Mesenchymal stem cell (in vitro differentiated cells and primary cell): Measurements from ENCODE around the gene GABBR2.

Source experiments
- DNase-seq: peaks from one replicate; pipeline ENCODE4 v3.0.0-alpha.2; 2013
- H2AFZ ChIP-seq: one replicate; pipeline ENCODE4 v1.6.1; 2013; ENCODE audit warnings: low read depth, mild to moderate bottlenecking, control low read depth, inconsistent platforms, low read length, moderate library complexity
- H2AK5ac ChIP-seq: 2 replicates; pipeline ENCODE4 v1.6.1; 2013; ENCODE audit warnings: low read length, moderate library complexity, mild to moderate bottlenecking, inconsistent platforms; ENCODE audit not compliant: severe bottlenecking
- H2BK120ac ChIP-seq: one replicate; pipeline ENCODE4 v1.6.1; 2013; ENCODE audit warnings: low read depth, mild to moderate bottlenecking, inconsistent platforms, low read length, moderate library complexity
- H2BK12ac ChIP-seq, 2 experiments: one replicate each; pipeline ENCODE4 v1.6.1; 2013; ENCODE audit warnings: inconsistent platforms in 2 of 2, low read length in 2 of 2, mild to moderate bottlenecking in 2 of 2, moderate library complexity in 2 of 2, control low read depth in 1 of 2
- H2BK15ac ChIP-seq: one replicate; pipeline ENCODE4 v1.6.1; 2013; ENCODE audit warnings: mild to moderate bottlenecking, low read depth, inconsistent platforms; ENCODE audit not compliant: poor library complexity, severe bottlenecking
- H2BK5ac ChIP-seq: 2 replicates; pipeline ENCODE4 v1.6.1; 2013; ENCODE audit warnings: low read depth, mild to moderate bottlenecking, low read length, control low read depth, inconsistent platforms; ENCODE audit not compliant: poor library complexity, severe bottlenecking
- H3K14ac ChIP-seq, 2 experiments: one replicate each; pipeline ENCODE4 v1.6.1; 2013; ENCODE audit warnings: inconsistent platforms in 2 of 2, low read length in 2 of 2, control low read depth in 1 of 2, mild to moderate bottlenecking in 1 of 2, moderate library complexity in 1 of 2
- H3K18ac ChIP-seq, 2 experiments: one replicate each; pipeline ENCODE4 v1.6.1; 2013; ENCODE audit warnings: inconsistent platforms in 2 of 2, low read length in 2 of 2, control low read depth in 1 of 2, low read depth in 1 of 2, mild to moderate bottlenecking in 1 of 2
- H3K23ac ChIP-seq, 2 experiments: one replicate each; pipeline ENCODE4 v1.6.1; 2013; ENCODE audit warnings: inconsistent platforms in 2 of 2, low read length in 2 of 2, mild to moderate bottlenecking in 2 of 2, moderate library complexity in 2 of 2, control low read depth in 1 of 2
- H3K27ac ChIP-seq: 2 replicates; pipeline ENCODE4 v1.5.1; 2013; ENCODE audit warnings: mild to moderate bottlenecking, moderate library complexity, low read length, control low read depth, inconsistent platforms; ENCODE audit not compliant: poor library complexity, severe bottlenecking
- H3K27me3 ChIP-seq, 2 experiments: 2 replicates each; pipeline versions ENCODE4 v1.6.1 to v1.7.0; 2013; ENCODE audit warnings: low read length in 2 of 2, mild to moderate bottlenecking in 2 of 2, moderate library complexity in 2 of 2, control low read depth in 1 of 2, inconsistent platforms in 1 of 2; ENCODE audit not compliant: control insufficient read depth in 1 of 2, insufficient read depth in 1 of 2
- H3K36me3 ChIP-seq, 2 experiments: 2 replicates each; pipeline versions ENCODE4 v1.6.1 to v1.7.0; 2013; ENCODE audit warnings: low read length in 2 of 2, control low read depth in 1 of 2, inconsistent platforms in 1 of 2, low read depth in 1 of 2, mild to moderate bottlenecking in 1 of 2; ENCODE audit not compliant: insufficient read depth in 2 of 2, control insufficient read depth in 1 of 2
- H3K4ac ChIP-seq, 2 experiments: one replicate each; pipeline ENCODE4 v1.6.1; 2013; ENCODE audit warnings: inconsistent platforms in 2 of 2, low read length in 2 of 2, mild to moderate bottlenecking in 2 of 2, moderate library complexity in 2 of 2, control low read depth in 1 of 2, low read depth in 1 of 2
- H3K4me1 ChIP-seq: 2 replicates; pipeline ENCODE4 v1.6.1; 2013; ENCODE audit warnings: low read depth, low read length, control low read depth; ENCODE audit not compliant: control insufficient read depth, insufficient read depth
- H3K4me2 ChIP-seq: 2 replicates; pipeline ENCODE4 v1.6.1; 2013; ENCODE audit warnings: low read length, mild to moderate bottlenecking, inconsistent platforms; ENCODE audit not compliant: poor library complexity, severe bottlenecking
- H3K4me3 ChIP-seq, 2 experiments: 2 replicates each; pipeline versions ENCODE4 v1.5.1 to v1.7.0; 2013; ENCODE audit warnings: low read length in 2 of 2, mild to moderate bottlenecking in 2 of 2, control low read depth in 1 of 2, low read depth in 1 of 2; ENCODE audit not compliant: insufficient read depth in 1 of 2
- H3K79me1 ChIP-seq: replicated peaks from 2 replicates; pipeline ENCODE4 v1.6.1; 2013; ENCODE audit warnings: mild to moderate bottlenecking, control low read depth, low read length, inconsistent platforms; ENCODE audit not compliant: poor library complexity, severe bottlenecking
- H3K9ac ChIP-seq: 2 replicates; pipeline ENCODE4 v1.7.0; 2013; ENCODE audit warnings: mild to moderate bottlenecking, low read length, moderate library complexity
- H3K9me3 ChIP-seq: 2 replicates; pipeline ENCODE4 v1.7.0; 2013; ENCODE audit warnings: mild to moderate bottlenecking, low read length; ENCODE audit not compliant: control insufficient read depth
- H4K8ac ChIP-seq: one replicate; pipeline ENCODE4 v1.6.1; 2013; ENCODE audit warnings: inconsistent platforms, mild to moderate bottlenecking, low read length, moderate library complexity
- H4K91ac ChIP-seq: one replicate; pipeline ENCODE4 v1.6.1; 2013; ENCODE audit warnings: mild to moderate bottlenecking, low read length, inconsistent platforms
- WGBS: methylation state at CpG from one replicate; pipeline ENCODE4 v1.1.7; 2013; ENCODE audit warnings: mixed read lengths; 5-methylcytosine and 5-hydroxymethylcytosine counted together

Gene GABBR2

DNA sequence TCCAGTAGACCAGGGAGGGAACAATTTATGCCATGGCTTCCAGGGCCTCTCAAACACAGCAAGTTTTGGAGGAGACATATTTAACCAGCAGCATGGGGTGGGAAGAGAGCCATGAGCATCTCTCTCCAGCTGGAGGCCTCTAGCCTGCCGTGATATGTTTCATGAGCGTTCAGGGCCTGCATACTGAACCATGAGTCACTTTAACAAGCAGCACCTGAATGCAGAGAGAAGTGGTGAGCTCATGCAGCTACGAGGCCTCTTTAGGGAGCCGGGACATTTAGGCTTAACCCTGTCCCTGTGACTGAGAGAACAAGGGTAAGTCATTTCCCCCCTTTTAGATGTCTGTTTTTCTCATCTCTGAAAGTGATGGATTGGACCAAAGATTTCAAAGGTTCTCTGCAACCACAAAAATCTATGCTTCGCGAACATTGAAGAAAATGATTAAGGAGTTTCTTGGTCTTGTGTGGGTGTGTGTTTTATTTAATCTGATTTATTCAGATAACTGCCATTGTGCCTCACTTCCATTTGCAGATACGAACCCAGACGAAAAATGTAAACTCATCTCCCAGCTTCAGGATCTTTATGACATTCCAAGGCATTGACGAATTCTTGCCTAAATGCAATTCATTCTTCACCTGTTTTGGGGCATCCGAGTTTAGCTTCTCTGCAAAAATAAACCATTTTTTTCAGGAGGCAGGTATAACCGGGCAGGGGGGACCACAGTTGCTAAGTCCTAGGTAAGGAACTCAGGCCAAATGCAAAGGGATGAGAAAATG lies 157.0 kb downstream of the GABBR2 start:
- Histone ChIP-seq H3K4me1 (peaks cover 2% of the 10 kb centered on the region), H3K4me2 (no peak overlapping the region), H3K23ac (peak overlapping the region in 1 of 2 experiments; percentile 89), H3K14ac (peak overlapping the region in 1 of 2 experiments; percentile 59), H3K79me1 (no peaks in the 10 kb centered on the region), H3K4ac (no peak overlapping the region), H3K9ac (no peak overlapping the region), H2BK5ac (no peak overlapping the region), H4K91ac (no peak overlapping the region), H3K27me3 (peaks cover 0 to 20% of the 10 kb centered on the region in 2 experiments), H2BK12ac (no peak overlapping the region), H3K18ac (peak overlapping the region in 1 of 2 experiments; percentile 38), H2BK15ac (no peak overlapping the region), H2BK120ac (no peak overlapping the region), H3K9me3 (no peaks in the 10 kb centered on the region), H3K27ac (no peak overlapping the region), H2AFZ (peak overlapping the region; percentile 11), H4K8ac (no peak overlapping the region), H2AK5ac (no peak overlapping the region), H3K4me3 (no peak overlapping the region), H3K36me3 (no peaks in the 10 kb centered on the region)
- DNase-seq = peak; percentile 20
- WGBS = 64% methylated on average over 11 of the region's 11 CpGs

DNA sequence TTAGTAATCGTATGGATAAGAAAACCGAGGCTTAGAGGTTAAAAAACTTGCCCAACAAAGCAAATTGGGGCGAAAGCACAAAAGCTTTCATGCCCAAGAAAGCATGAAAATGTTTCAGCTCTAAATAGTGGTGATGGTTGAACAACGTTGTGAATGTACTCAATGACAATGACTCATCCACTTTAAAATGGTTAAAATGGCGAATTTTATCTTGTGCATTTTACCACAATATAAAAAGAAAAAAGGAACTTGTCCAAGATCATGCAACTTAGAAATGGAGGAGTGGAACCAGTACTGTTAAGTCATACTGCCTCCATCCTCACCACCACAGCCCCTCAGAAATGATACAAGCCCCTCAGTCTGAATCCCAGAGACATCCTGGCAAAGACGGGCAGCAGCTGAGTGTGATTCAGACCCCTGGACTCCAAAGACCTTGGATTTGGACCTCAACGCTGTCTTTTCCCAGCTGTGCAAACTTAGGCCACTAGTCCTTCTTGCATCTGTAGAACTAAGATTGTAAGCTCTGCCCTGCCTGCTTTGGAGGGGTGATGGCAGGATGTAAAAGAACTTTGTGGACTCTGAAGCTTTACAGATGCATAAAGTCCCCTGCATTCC lies 158.4 kb downstream of the GABBR2 start:
- Histone ChIP-seq H3K4me3 (no peak overlapping the region), H3K36me3 (no peaks in the 10 kb centered on the region), H3K27me3 (peaks cover 0 to 16% of the 10 kb centered on the region in 2 experiments), H3K23ac (no peak overlapping the region), H2AK5ac (no peak overlapping the region), H2BK120ac (no peak overlapping the region), H2BK15ac (no peak overlapping the region), H3K4ac (no peak overlapping the region), H3K79me1 (no peaks in the 10 kb centered on the region), H2BK12ac (no peak overlapping the region), H3K18ac (no peak overlapping the region), H4K91ac (no peak overlapping the region), H3K9me3 (no peaks in the 10 kb centered on the region), H3K27ac (no peak overlapping the region), H3K9ac (no peak overlapping the region), H4K8ac (no peak overlapping the region), H3K4me2 (no peak overlapping the region), H2BK5ac (no peak overlapping the region), H3K14ac (no peak overlapping the region), H3K4me1 (peaks cover 2% of the 10 kb centered on the region), H2AFZ (no peak overlapping the region)
- peak; percentile 3 for DNase-seq
- 71% methylated on average over 7 of the region's 7 CpGs for whole genome bisulfite sequencing

DNA sequence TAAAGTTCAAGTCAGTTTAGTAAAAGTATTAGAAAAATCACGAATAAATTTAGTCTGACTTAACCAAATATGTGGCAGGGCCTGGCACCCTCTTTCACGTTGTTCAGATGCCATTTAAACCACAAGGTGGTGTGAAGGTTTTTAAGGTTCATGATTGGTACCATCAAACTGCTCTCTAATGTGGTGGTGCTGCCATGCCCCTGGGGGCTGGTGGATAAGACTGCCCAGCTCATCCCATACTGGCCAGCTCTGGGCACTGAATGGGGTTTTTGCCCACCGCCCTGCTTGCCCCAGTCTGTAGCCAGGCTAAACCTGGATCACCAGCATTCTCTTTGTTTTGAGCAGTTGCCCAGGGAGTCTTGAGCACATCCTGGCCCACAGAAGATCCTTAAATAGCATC lies 159.3 kb downstream of the GABBR2 start:
- Histone ChIP-seq H4K91ac (no peak overlapping the region), H2BK120ac (no peak overlapping the region), H3K18ac (no peak overlapping the region), H3K4me3 (no peak overlapping the region), H3K4me2 (no peak overlapping the region), H2AK5ac (no peak overlapping the region), H3K9ac (no peak overlapping the region), H3K14ac (no peak overlapping the region), H3K9me3 (no peaks in the 10 kb centered on the region), H2BK12ac (no peak overlapping the region), H3K4me1 (peaks cover 2% of the 10 kb centered on the region), H2AFZ (no peak overlapping the region), H2BK5ac (no peak overlapping the region), H3K79me1 (no peaks in the 10 kb centered on the region), H3K27ac (no peak overlapping the region), H3K4ac (no peak overlapping the region), H4K8ac (no peak overlapping the region), H3K27me3 (peaks cover under 1 to 20% of the 10 kb centered on the region in 2 experiments), H2BK15ac (no peak overlapping the region), H3K36me3 (no peaks in the 10 kb centered on the region), H3K23ac (no peak overlapping the region)
- DNase-seq = no peak
- WGBS = 69% methylated on average over 3 of the region's 3 CpGs

DNA sequence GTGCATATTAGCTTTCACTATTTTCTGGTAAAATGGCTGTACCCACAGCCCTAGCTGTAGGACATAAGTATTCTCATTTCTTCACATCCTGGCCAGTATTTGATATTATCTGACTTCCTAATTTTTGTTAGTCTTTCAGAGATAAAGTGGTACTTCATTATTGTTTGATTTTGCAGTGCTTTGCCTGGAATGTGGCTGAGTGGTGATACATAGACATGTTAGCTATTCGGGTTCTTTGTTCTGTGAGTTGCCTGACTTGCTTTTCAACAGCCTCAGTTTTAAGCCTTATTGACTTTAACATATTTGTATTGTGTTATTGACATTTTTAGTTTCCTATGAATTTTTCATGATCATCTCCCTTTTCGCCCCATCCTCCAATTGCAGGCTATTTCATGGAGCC lies 161.1 kb downstream of the GABBR2 start:
- Histone ChIP-seq H3K4ac (no peak overlapping the region), H4K91ac (no peak overlapping the region), H3K23ac (no peak overlapping the region), H2BK120ac (no peak overlapping the region), H3K9me3 (no peaks in the 10 kb centered on the region), H3K9ac (no peak overlapping the region), H2BK15ac (no peak overlapping the region), H4K8ac (no peak overlapping the region), H3K4me3 (no peak overlapping the region), H3K36me3 (no peaks in the 10 kb centered on the region), H2BK12ac (no peak overlapping the region), H3K79me1 (no peaks in the 10 kb centered on the region), H2AFZ (no peak overlapping the region), H3K27ac (no peak overlapping the region), H2AK5ac (no peak overlapping the region), H3K4me2 (no peak overlapping the region), H2BK5ac (no peak overlapping the region), H3K4me1 (peaks cover 2% of the 10 kb centered on the region), H3K14ac (no peak overlapping the region), H3K27me3 (peaks cover 9 to 23% of the 10 kb centered on the region in 2 experiments), H3K18ac (no peak overlapping the region)
- no peak for DNase-seq
- 75% methylated on average over 1 of the region's 2 CpGs for WGBS
